Effector memory CD8-positive, alpha-beta T cell (primary cell): Measurements from ENCODE around the gene JAZF1.

Experiments
- ATAC-seq: fragments of 150-1000 bp; cut with Tn5 transposase; replicated peaks from 2 replicates; pipeline ENCODE4 v1.10.0; 2021; ENCODE audit warnings: mild to moderate bottlenecking, moderate library complexity
- DNase-seq, 3 experiments: peaks; one replicate each; pipeline ENCODE4 v3.0.0; 2021
- H3K27ac Mint-ChIP-seq, 2 donors: one replicate each; pipeline ENCODE4 v1.8.0; 2022; ENCODE audit warnings: mild to moderate bottlenecking in 2 of 2, mixed read lengths in 2 of 2, moderate library complexity in 2 of 2
- H3K27me3 Mint-ChIP-seq, 2 donors: one replicate each; pipeline ENCODE4 v1.8.0; 2022; ENCODE audit warnings: mixed read lengths in 2 of 2
- H3K36me3 Mint-ChIP-seq: one replicate; pipeline ENCODE4 v1.8.0; 2022; ENCODE audit warnings: mild to moderate bottlenecking, moderate library complexity, mixed read lengths; ENCODE audit not compliant: insufficient read depth
- H3K4me1 Mint-ChIP-seq, 2 donors: one replicate each; pipeline ENCODE4 v1.8.0; 2022; ENCODE audit warnings: low read depth in 2 of 2, mixed read lengths in 2 of 2
- H3K4me3 Mint-ChIP-seq, 2 donors: one replicate each; pipeline ENCODE4 v1.8.0; 2022; ENCODE audit warnings: mild to moderate bottlenecking in 2 of 2, mixed read lengths in 2 of 2, moderate library complexity in 2 of 2
- H3K9me3 Mint-ChIP-seq, 2 donors: one replicate each; pipeline ENCODE4 v1.8.0; 2022; ENCODE audit warnings: mixed read lengths in 2 of 2
- total RNA-seq, 9 experiments: gene quantifications; one replicate each; lab custom pipeline; 2026; lab: John Stamatoyannopoulos, UW

JAZF1 gene
- total RNA-seq = 15.1 to 38.9 (median 22.6) reads per million in 9 experiments

DNA sequence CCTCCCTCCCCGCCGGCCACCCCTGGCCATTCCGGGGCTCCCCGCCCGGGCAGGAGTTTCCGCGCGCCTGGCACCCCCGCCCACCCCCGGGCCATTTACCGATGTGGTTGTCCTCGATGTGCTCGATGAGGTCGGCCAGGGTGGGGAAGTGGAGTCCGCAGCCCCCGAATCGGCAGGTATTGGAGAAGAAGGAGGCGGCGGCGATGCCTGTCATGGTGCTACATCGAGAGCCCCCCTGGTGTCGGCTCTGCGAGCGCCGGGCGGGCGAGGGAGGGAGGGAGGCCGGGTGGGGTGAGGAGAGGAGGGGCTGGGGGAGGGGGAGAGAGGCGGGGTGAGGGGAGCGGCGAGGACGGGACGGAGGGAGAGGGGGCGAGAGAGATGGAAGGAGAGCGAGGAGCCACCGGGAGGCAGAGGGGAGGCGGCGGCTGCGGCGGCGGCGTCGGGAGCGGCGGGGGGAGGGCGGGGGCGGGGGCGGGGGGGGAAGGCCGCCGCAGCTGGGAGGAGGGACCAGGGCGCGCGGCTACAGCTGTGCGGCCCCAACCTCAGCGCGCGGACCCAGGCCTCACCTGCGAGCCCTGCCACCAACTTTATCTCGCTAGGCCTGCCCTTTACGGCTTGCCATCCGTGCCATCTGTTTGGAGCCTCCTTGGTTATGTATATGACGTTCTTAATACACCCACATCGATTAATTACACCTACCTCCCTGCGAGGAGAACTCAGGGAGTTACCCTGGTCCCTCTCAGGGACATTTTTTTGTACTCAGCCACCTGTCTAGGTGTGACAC is at the start of gene JAZF1:
TSS of gene JAZF1 (minus strand) at position 432 of the 784 bp plus-strand sequence.
- DNase-seq = peak; percentile 54 to 60 (median 59)
- peak within 1 kb of the TSS; percentile 86 to 88 for H3K4me3 Mint-ChIP-seq
- peak; percentile 48 for ATAC-seq
- no peaks in the 10 kb centered on the region for H3K9me3 Mint-ChIP-seq
- H3K36me3 Mint-ChIP-seq = peaks cover 19% of the 10 kb centered on the region
- H3K27ac Mint-ChIP-seq = peak within 1 kb of the TSS; percentile 95 to 96
- H3K4me1 Mint-ChIP-seq = peaks cover 20 to 37% of the 10 kb centered on the region in 2 donors
- no peaks in the 10 kb centered on the region for H3K27me3 Mint-ChIP-seq

DNA sequence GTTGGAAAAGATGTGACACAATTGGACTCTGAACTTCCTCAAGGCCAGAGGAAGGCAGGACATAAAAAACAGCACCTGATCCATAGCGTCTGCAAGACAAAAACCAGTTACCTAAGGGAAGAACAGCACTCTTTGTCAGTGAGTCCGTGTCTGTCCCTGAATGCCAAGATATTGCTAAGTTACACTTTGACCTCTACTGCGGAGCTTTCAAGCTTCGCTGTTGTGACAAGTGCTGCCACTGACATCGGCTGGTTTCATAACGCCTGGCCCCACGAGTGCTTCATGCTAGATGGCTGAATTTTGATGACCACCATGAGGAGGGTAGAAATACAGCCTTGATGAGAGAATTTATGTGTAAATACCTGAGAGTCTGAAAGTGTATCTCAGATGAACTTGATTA is 49.7 kb upstream of the JAZF1 start:
- no peak overlapping the region for H3K27ac Mint-ChIP-seq
- H3K36me3 Mint-ChIP-seq = no peaks in the 10 kb centered on the region
- no peak for ATAC-seq
- no peak for DNase-seq
- peaks cover 0 to 1% of the 10 kb centered on the region in 2 donors for H3K4me1 Mint-ChIP-seq
- H3K9me3 Mint-ChIP-seq = no peaks in the 10 kb centered on the region
- no peak overlapping the region for H3K4me3 Mint-ChIP-seq
- H3K27me3 Mint-ChIP-seq = no peaks in the 10 kb centered on the region

DNA sequence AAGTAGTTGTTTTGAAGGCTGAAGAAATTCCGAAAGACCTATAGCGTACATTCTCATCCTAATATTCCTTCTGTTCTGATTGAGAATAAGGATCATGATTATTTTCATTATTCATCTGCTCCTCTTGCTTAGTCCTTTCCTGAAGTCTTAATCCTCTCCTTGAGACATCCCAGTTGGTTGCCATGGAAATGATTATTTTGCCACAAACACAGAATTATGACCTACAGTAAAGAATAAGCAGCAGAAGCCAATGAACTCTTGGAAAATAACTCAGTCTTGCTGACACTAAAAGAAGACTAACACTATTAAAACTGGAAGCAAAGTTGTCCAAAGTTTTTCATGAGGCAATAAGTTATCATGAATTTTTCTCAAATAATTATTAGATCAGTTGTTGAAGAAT is 47.8 kb upstream of the JAZF1 start:
- no peak for ATAC-seq
- Mint-ChIP-seq H3K9me3 (no peaks in the 10 kb centered on the region), H3K27me3 (no peaks in the 10 kb centered on the region), H3K36me3 (no peaks in the 10 kb centered on the region), H3K4me1 (no peaks in the 10 kb centered on the region), H3K27ac (no peak overlapping the region), H3K4me3 (no peak overlapping the region)
- DNase-seq = no peak

DNA sequence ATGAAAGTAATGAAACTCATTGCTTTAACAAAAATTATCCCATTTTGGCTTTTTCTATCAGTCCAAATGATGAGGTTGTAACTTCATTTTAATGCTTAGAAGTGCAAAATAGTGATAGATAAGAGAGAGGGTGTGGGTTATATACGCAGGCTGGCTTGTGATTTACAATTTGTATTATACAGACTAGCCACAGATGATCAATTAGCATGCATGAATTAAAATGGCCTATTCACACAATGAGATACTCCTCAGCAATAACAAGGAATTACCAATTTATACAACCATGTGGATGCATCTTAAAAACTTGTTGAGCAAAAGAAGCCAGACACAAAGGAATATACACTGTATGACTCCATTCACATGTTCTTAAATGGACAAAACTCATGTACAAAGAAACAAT is 45.4 kb upstream of the JAZF1 start:
- H3K27me3 Mint-ChIP-seq = no peaks in the 10 kb centered on the region
- no peaks in the 10 kb centered on the region for H3K9me3 Mint-ChIP-seq
- no peak for DNase-seq
- H3K4me1 Mint-ChIP-seq = no peaks in the 10 kb centered on the region
- ATAC-seq = no peak
- no peak overlapping the region for H3K4me3 Mint-ChIP-seq
- no peaks in the 10 kb centered on the region for H3K36me3 Mint-ChIP-seq
- no peak overlapping the region for H3K27ac Mint-ChIP-seq

DNA sequence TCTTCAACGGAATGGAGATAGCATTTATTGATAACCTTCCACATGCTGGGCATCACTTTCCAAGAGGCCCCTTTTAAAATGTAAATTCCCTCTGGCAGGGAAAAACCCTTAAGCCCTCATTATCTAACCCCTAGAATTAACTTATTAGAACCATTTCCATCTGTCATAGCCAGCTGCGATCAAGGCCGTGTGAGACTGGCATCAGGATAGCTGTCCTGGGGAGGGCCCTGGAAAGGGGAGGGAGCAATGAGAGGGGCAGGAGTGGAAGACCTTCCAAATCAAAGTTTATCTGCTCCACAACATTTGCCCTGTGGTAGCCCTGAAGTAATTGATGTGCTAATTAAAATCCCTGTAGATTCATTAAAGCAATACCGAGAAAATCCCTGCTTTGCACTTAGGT is 45.0 kb upstream of the JAZF1 start:
- no peaks in the 10 kb centered on the region for H3K27me3 Mint-ChIP-seq
- ATAC-seq (no peak), DNase-seq (no peak)
- H3K27ac Mint-ChIP-seq = no peak overlapping the region
- no peaks in the 10 kb centered on the region for H3K36me3 Mint-ChIP-seq
- no peaks in the 10 kb centered on the region for H3K9me3 Mint-ChIP-seq
- no peak overlapping the region for H3K4me3 Mint-ChIP-seq
- no peaks in the 10 kb centered on the region for H3K4me1 Mint-ChIP-seq

DNA sequence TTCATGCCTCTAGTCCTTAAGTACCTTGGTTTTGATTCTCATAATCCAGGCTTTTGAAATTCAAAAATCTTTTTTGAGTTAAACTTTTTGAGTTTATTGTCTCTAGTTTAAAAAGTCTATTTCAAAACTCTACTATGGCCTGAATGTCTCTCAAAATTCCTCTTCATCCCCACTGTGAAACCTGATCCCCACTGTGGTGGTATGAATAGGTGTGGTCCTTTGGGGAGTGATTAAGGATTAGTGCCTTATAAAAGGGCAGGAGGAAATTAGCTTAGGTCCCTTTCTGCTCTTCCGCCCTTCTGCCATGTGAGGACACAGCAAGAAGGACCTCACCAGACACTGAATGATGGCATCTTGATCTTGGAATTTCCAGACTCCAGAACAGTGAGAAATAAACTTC is 44.1 kb upstream of the JAZF1 start:
- Mint-ChIP-seq H3K36me3 (no peaks in the 10 kb centered on the region), H3K9me3 (no peaks in the 10 kb centered on the region), H3K27me3 (no peaks in the 10 kb centered on the region), H3K4me1 (no peaks in the 10 kb centered on the region), H3K27ac (no peak overlapping the region), H3K4me3 (no peak overlapping the region)
- ATAC-seq = no peak
- no peak for DNase-seq

DNA sequence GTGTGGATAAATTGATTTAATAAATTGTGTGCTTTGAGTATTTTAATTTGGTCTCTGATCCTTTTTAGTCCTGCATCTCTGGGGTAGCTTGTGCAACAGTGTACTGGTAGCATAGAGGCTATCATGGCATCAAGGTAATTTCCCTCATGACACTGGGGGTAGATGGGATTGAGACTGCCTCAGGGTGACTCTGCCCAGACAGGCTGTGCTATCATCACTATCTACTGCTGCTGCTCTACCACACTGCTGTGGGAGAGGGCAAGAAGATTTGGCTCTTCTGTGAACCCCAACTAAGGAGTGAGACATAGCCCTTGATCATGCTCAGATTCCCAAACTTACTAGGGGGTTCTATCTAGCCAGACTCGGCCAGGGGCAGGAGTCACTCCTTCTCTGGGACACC is 43.6 kb upstream of the JAZF1 start:
- Mint-ChIP-seq H3K9me3 (no peaks in the 10 kb centered on the region), H3K27ac (no peak overlapping the region), H3K4me1 (no peaks in the 10 kb centered on the region), H3K36me3 (no peaks in the 10 kb centered on the region), H3K27me3 (no peaks in the 10 kb centered on the region), H3K4me3 (no peak overlapping the region)
- ATAC-seq (no peak), DNase-seq (no peak)

DNA sequence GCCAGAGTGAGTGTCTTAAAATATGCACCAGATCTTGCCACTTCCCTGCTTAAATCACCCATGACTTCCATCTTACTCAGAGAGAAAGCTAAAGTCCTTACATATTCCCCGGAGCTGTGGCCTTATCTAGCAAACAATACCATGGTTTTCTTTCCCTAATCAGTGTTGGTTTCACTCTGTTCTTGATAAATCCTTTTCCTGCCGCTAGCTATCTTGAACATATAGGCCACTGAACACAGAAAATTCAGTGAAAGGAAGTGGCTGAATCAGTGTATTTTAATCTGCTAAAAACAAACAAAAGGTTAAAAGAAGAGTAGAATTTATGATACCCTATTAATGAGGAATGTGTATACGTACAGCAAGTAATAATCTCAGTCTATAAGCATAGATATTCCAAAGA is 42.0 kb upstream of the JAZF1 start:
- Mint-ChIP-seq H3K27me3 (peaks cover 0 to 11% of the 10 kb centered on the region in 2 donors), H3K9me3 (no peaks in the 10 kb centered on the region), H3K4me1 (no peaks in the 10 kb centered on the region), H3K4me3 (no peak overlapping the region), H3K36me3 (no peaks in the 10 kb centered on the region), H3K27ac (no peak overlapping the region)
- ATAC-seq (no peak), DNase-seq (no peak)

DNA sequence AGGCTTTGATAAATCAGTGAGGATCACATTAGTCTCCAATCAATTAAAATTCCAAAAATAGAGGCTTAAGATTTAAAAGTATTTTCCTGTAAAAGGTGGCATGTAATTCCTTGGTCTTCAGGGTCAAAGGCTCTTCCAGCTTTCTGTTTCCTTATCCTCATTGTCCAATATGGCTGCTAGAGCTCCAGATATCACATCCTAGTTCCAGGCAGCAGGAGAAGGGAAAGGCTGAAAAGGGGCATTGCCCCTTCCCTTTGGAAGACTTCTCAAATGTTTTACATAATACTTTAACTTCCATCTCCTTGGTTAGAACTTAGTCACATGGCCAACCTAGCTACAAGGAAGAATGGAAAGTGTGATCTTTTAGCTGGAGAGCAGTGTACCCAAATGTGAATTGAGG is 39.2 kb upstream of the JAZF1 start:
- Mint-ChIP-seq H3K9me3 (no peaks in the 10 kb centered on the region), H3K27me3 (peaks cover 0 to 18% of the 10 kb centered on the region in 2 donors), H3K27ac (no peak overlapping the region), H3K36me3 (no peaks in the 10 kb centered on the region), H3K4me3 (no peak overlapping the region), H3K4me1 (no peaks in the 10 kb centered on the region)
- no peak for ATAC-seq
- DNase-seq = no peak

DNA sequence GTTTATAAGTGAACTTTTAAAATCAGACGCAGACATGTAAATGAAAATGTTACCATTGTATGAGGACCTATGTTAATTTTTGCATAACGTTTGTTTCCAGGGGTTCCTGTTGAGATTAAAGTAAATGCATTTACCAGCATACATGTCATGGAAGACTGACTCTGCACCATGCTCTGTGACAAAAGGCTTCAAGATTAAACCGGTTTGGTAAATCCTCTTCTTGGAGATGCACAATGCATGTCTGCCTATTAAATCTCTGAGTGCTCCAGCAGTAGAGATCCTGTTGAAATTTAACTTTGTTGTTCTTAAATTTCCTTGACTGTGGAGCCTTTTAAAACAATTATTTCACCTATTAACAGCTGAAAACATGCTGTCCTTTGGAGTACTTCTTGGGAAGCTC is 36.5 kb upstream of the JAZF1 start:
- Mint-ChIP-seq H3K36me3 (no peaks in the 10 kb centered on the region), H3K27me3 (peaks cover 0 to 22% of the 10 kb centered on the region in 2 donors), H3K4me1 (no peaks in the 10 kb centered on the region), H3K27ac (no peak overlapping the region), H3K4me3 (no peak overlapping the region), H3K9me3 (no peaks in the 10 kb centered on the region)
- DNase-seq (no peak), ATAC-seq (no peak)

DNA sequence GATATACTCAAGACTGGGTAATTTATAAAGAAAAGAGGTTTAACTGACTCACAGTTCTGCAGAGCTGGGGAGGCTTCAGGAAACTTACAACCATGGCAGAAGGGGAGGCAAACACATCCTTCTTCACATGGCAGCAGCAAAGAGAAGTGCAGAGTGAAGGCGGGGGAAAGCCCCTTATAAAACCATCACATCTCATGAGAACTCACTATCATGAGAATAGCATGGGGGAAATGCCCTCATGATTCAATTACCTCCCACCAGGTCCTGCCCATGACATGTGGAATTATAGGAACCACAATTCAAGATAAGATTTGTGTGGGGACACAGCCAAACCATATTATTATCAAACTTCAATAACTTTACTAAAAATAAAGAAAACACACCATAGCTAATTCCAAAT is 30.4 kb upstream of the JAZF1 start:
- peaks cover 5 to 16% of the 10 kb centered on the region in 2 donors for H3K9me3 Mint-ChIP-seq
- peaks cover 5 to 20% of the 10 kb centered on the region in 2 donors for H3K4me1 Mint-ChIP-seq
- H3K27me3 Mint-ChIP-seq = peaks cover 0 to 10% of the 10 kb centered on the region in 2 donors
- no peak overlapping the region for H3K4me3 Mint-ChIP-seq
- DNase-seq (no peak), ATAC-seq (no peak)
- no peaks in the 10 kb centered on the region for H3K36me3 Mint-ChIP-seq
- no peak overlapping the region for H3K27ac Mint-ChIP-seq

DNA sequence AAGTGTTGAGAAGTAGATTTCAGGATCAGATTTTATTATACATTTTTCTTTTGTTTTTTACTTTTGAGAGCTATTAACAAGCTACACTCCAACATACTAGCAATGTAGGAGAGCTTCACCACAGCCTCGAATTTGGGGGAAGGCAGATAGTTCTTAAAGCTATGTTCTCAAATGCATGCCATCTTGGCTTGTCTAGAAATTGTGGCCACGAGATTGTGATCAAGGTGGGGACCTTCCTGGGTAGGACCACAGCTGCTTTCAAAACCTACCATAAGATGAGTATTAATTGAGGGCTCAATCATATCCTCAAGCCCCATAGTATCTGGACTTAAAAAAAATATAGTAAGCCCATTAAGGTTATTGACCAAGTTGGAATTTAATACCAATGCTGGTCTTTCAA is 27.9 kb upstream of the JAZF1 start:
- Mint-ChIP-seq H3K4me1 (peaks cover 7 to 22% of the 10 kb centered on the region in 2 donors), H3K4me3 (no peak overlapping the region), H3K9me3 (peaks cover 5 to 16% of the 10 kb centered on the region in 2 donors), H3K36me3 (no peaks in the 10 kb centered on the region), H3K27ac (no peak overlapping the region), H3K27me3 (no peaks in the 10 kb centered on the region)
- ATAC-seq (no peak), DNase-seq (no peak)

DNA sequence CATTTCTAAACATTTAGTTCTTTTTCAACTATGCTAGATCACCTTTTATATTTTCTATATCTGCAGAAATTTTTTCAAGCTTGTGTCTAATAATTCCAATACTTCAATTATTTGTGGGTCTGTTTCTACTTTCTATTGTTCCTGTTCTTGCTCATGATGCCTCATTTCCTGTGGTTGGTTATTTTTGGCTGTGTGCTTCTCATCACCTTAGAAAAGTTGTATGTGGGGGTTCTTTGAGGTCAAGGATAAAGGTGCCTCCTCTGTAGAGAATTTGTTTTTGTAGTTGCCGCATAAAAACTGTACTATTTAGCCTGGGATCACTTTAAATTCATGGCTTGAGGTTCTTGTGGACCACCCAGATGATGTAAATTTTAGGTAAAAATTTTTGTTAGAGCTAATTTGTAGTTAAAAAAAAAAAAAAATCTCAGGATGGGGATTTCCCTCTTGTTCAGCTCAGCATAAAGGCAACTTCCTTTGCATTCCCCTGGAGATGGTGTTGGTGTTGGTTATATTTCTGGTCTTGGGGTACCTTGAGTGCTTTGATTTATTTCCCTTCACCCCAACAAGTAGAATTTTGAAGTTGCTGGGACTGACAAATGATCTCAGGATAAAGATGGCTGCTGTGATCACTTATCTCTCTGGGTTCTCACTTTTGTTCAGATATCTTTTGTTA is 27.0 kb upstream of the JAZF1 start:
- Mint-ChIP-seq H3K36me3 (no peaks in the 10 kb centered on the region), H3K4me1 (peaks cover 10 to 24% of the 10 kb centered on the region in 2 donors), H3K4me3 (peak overlapping the region in 1 of 2 donors; percentile 27), H3K27ac (peak overlapping the region in 1 of 2 donors; percentile 4), H3K9me3 (peaks cover 5 to 16% of the 10 kb centered on the region in 2 donors), H3K27me3 (no peaks in the 10 kb centered on the region)
- no peak for DNase-seq
- ATAC-seq = peak; percentile 33

DNA sequence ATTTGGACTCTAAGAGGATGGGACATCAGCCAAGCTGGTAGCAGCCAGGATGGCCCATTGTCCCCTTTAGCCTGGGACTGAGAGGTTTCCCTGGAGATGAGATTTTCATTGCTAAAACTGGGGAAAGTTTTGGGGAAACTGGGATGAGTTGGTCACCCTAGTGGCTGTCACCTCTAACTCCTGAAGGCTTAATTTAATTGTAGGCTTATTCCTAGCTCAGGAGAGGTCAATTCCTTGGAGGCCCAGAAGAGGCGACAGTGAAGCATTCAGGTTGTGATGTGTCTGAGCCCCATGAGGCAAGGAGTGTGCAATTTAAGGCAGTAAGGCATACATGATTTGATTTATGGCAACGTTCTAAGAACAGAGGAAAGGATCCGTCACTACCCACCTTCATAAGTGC is 24.9 kb upstream of the JAZF1 start:
- DNase-seq (no peak), ATAC-seq (no peak)
- peaks cover 5 to 16% of the 10 kb centered on the region in 2 donors for H3K9me3 Mint-ChIP-seq
- H3K4me1 Mint-ChIP-seq = peaks cover 12 to 31% of the 10 kb centered on the region in 2 donors
- H3K36me3 Mint-ChIP-seq = no peaks in the 10 kb centered on the region
- peaks cover 0 to 12% of the 10 kb centered on the region in 2 donors for H3K27me3 Mint-ChIP-seq
- H3K27ac Mint-ChIP-seq = no peak overlapping the region
- H3K4me3 Mint-ChIP-seq = no peak overlapping the region
